Nephron (organoid): Measurements from ENCODE around the gene IBSP.

Experiments
- H3K27ac Mint-ChIP-seq, 3 experiments: 2 replicates each; pipeline ENCODE4 v1.8.0; 2020; ENCODE audit warnings: mixed read lengths in 3 of 3, mild to moderate bottlenecking in 2 of 3, moderate library complexity in 1 of 3
- H3K27me3 Mint-ChIP-seq: 2 replicates; pipeline ENCODE4 v1.8.0; 2021; ENCODE audit warnings: low read depth, mild to moderate bottlenecking, moderate library complexity, mixed read lengths
- H3K36me3 Mint-ChIP-seq: 2 replicates; pipeline ENCODE4 v1.8.0; 2020; ENCODE audit warnings: low read depth, mixed read lengths
- H3K4me1 Mint-ChIP-seq: 2 replicates; pipeline ENCODE4 v1.8.0; 2020; ENCODE audit warnings: mixed read lengths
- H3K4me3 Mint-ChIP-seq, 3 experiments: 2 replicates each; pipeline ENCODE4 v1.8.0; 2020; ENCODE audit warnings: mild to moderate bottlenecking in 3 of 3, mixed read lengths in 3 of 3, moderate library complexity in 2 of 3
- H3K9me3 Mint-ChIP-seq: 2 replicates; pipeline ENCODE4 v1.8.0; 2020; ENCODE audit warnings: mixed read lengths
- TF ChIP-seq, protein P1 (sequence below), 3 experiments: fragments of 200-600 bp; sonication (generic); IDR thresholded peaks; one replicate each; pipeline ENCODE4 v1.5.0; 2021; ENCODE audit warnings: antibody characterized with exemption in 3 of 3; ENCODE audit not compliant: unreplicated experiment in 3 of 3

Gene IBSP

DNA sequence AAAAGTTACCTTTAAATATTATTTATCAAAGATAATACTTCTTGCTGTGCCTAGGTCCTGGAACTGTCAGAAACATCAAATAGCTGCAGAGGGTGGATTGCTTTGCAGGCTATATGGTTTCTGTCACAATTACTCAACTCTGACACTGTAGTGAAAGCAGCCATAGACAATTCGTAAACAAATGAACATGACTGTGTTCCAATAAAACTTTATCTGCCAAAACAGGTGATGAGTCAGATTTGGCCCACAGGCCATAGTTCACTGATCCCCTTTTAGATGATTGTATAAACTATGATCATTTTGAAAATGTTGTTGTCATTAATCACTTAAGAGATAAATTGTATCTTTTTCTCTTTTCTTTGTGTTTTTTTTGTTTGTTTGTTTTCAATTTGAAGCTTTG is 25.0 kb downstream of the IBSP start:
- TF ChIP-seq, protein P1, sequence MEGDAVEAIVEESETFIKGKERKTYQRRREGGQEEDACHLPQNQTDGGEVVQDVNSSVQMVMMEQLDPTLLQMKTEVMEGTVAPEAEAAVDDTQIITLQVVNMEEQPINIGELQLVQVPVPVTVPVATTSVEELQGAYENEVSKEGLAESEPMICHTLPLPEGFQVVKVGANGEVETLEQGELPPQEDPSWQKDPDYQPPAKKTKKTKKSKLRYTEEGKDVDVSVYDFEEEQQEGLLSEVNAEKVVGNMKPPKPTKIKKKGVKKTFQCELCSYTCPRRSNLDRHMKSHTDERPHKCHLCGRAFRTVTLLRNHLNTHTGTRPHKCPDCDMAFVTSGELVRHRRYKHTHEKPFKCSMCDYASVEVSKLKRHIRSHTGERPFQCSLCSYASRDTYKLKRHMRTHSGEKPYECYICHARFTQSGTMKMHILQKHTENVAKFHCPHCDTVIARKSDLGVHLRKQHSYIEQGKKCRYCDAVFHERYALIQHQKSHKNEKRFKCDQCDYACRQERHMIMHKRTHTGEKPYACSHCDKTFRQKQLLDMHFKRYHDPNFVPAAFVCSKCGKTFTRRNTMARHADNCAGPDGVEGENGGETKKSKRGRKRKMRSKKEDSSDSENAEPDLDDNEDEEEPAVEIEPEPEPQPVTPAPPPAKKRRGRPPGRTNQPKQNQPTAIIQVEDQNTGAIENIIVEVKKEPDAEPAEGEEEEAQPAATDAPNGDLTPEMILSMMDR (IDR thresholded peaks at IDR 0.05; ENCODE audit: unreplicated experiment in 3 of 3): no peak
- H3K27me3 Mint-ChIP-seq: peaks cover 3% of the 10 kb centered on the region
- H3K4me1 Mint-ChIP-seq: no peaks in the 10 kb centered on the region
- H3K27ac Mint-ChIP-seq: no peak overlapping the region
- no peaks in the 10 kb centered on the region for H3K36me3 Mint-ChIP-seq
- H3K4me3 Mint-ChIP-seq: no peak overlapping the region
- no peaks in the 10 kb centered on the region for H3K9me3 Mint-ChIP-seq

DNA sequence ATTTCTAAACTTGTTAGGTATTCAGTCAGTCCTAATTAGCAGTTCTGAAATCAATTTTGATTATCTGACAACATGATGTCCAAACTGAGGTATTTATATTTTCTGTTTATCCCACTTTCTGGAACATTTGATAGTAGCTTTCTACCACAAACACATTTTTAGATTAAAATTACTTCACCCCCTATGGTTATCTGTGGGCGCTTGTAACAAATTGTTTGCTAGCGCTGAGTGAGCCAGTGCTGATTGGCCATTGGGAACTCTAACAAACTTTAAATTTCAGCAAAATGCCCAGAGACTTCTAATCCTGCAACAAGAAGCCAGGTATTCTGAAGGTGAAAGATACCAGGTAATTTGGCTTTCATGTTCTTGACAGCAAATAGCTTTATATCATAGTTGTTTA is 33.3 kb downstream of the IBSP start, which contains the start of gene MEPE:
Gene MEPE (plus strand): TSS at position 301 of the 400 bp plus-strand sequence. CDS start 1,746 bp downstream, outside the sequence.
- Mint-ChIP-seq H3K9me3 (no peaks in the 10 kb centered on the region), H3K4me1 (no peaks in the 10 kb centered on the region), H3K36me3 (no peaks in the 10 kb centered on the region), H3K27ac (no peak within 1 kb of the TSS), H3K4me3 (no peak within 1 kb of the TSS), H3K27me3 (no peaks in the 10 kb centered on the region)
- TF ChIP-seq, protein P1 (IDR thresholded peaks at IDR 0.05; ENCODE audit: unreplicated experiment in 3 of 3): no peak

DNA sequence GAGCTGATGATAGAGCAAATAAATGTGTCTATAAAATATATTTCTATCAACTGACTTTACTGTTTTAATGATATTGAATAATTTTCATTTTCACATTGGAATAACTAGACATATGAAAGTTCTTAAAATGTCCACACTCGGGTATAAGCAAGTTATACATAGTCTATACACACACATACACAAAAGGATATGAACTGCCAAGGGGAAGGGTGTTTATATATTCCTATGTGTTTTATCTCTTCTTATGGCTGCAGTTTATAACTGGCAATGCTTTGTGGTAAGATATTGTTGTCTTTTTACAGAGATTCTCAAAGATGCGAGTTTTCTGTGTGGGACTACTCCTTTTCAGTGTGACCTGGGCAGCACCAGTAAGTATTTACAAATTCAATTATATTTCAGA is 35.0 kb downstream of the IBSP start:
- Mint-ChIP-seq H3K4me3 (no peak overlapping the region), H3K4me1 (no peaks in the 10 kb centered on the region), H3K36me3 (no peaks in the 10 kb centered on the region), H3K27me3 (no peaks in the 10 kb centered on the region), H3K9me3 (no peaks in the 10 kb centered on the region), H3K27ac (no peak overlapping the region)
- TF ChIP-seq, protein P1 (IDR thresholded peaks at IDR 0.05; ENCODE audit: unreplicated experiment in 3 of 3): no peak

DNA sequence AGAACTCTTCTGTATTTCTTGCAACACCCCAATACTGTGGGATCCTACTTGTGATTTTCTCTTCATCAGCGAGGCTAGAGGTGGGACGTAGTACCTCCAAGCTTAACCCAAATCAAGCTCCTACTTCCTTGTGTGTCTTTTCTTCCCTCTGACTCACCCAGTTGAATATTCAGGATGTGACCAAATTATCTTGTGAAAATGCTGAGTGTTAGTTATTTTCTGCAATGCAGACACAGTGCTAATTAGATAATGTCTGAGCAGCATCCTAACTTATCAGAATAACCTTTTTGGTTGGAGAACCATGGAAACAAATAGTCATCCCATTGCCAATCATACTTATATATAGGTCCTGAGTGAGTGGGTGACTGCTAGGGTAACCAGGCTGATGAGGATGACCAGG is 35.8 kb downstream of the IBSP start:
- no peak overlapping the region for H3K4me3 Mint-ChIP-seq
- no peak overlapping the region for H3K27ac Mint-ChIP-seq
- no peaks in the 10 kb centered on the region for H3K27me3 Mint-ChIP-seq
- no peaks in the 10 kb centered on the region for H3K4me1 Mint-ChIP-seq
- no peaks in the 10 kb centered on the region for H3K9me3 Mint-ChIP-seq
- TF ChIP-seq, protein P1 (IDR thresholded peaks at IDR 0.05; ENCODE audit: unreplicated experiment in 3 of 3): no peak
- no peaks in the 10 kb centered on the region for H3K36me3 Mint-ChIP-seq

DNA sequence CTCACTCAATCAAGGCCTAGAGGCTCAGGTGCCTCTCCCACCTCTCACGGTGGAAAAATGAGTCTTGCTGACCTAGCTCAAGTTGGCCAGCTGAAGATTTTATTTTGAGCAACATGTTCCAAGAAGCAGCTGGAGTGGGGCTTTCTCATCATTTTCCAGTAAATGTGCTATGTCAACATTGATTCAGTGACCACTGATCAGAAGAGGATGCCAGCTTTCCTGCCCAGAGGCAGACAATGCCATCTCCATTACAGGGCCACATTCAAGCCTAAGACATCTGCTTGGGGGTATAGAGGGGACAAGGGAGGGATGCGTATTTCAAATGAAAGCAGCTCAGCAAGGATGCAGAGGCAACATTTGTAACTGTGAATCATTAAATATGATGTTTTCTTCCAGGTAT is 36.4 kb downstream of the IBSP start:
- H3K4me3 Mint-ChIP-seq: no peak overlapping the region
- no peaks in the 10 kb centered on the region for H3K27me3 Mint-ChIP-seq
- TF ChIP-seq, protein P1 (IDR thresholded peaks at IDR 0.05; ENCODE audit: unreplicated experiment in 3 of 3): no peak
- no peaks in the 10 kb centered on the region for H3K9me3 Mint-ChIP-seq
- H3K36me3 Mint-ChIP-seq: no peaks in the 10 kb centered on the region
- no peaks in the 10 kb centered on the region for H3K4me1 Mint-ChIP-seq
- H3K27ac Mint-ChIP-seq: no peak overlapping the region

DNA sequence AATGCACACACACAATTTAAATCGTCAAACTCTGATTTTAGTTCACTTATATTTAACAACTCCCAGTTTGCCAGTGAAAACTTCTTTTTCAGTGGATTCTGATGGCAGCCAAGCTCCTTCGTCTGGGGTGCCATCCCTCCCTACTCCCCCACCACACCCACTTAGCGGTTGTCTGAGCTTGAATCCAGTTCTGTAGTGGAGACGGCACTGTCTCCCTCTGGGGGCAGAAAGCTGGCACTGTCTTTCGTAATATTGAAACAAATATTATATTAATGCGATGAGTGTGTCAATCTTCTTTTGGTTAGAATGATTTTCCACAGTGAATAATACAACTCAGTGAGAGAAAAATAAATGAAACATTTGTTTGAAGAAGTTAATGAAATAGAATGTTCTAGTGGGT is 38.9 kb downstream of the IBSP start:
- Mint-ChIP-seq H3K27me3 (peaks cover 1% of the 10 kb centered on the region), H3K36me3 (no peaks in the 10 kb centered on the region), H3K9me3 (no peaks in the 10 kb centered on the region), H3K4me1 (no peaks in the 10 kb centered on the region), H3K27ac (no peak overlapping the region), H3K4me3 (no peak overlapping the region)
- TF ChIP-seq, protein P1 (IDR thresholded peaks at IDR 0.05; ENCODE audit: unreplicated experiment in 3 of 3): peak in 1 of 3 experiments; percentile 21
